Measurements from ENCODE around the gene TNXB.
"Not testable (repeated sequence)": the region's sequence is repeated elsewhere in the genome, so short reads cannot be mapped to it uniquely, and the experiment has no call there.

The TNXB gene

DNA sequence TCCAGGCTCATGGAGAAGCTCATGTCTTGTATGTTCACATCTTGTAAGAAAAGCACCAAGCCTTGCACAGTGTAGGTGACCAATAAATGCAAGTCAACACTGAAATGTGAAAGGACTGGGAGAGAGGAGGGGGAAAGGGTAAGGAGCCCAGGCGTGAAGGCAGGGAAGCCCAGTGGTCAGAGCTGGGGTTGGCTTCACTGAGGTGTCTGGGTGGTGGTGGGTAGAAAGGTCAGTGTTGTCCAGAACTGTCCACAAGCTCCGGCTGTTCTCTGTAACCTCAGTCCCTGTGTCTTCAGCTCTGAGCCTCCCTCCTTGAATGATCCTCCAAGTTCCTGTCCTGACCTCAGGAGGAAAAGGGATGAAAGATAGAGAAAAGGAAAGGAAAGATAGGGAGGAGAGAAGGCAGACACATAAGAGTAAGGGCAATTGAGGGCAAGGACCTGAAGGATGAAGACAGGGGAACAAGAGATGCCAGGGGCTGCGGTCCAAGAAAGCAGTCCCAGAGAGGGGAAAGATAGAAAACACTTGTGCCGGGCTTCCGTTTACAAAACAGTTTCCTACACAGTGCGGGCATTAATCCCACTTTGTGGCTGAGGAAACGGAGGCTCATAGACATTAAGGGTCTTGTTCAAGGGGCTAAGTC is 2.4 kb upstream of the TNXB start:
- DNase-seq = no peak

DNA sequence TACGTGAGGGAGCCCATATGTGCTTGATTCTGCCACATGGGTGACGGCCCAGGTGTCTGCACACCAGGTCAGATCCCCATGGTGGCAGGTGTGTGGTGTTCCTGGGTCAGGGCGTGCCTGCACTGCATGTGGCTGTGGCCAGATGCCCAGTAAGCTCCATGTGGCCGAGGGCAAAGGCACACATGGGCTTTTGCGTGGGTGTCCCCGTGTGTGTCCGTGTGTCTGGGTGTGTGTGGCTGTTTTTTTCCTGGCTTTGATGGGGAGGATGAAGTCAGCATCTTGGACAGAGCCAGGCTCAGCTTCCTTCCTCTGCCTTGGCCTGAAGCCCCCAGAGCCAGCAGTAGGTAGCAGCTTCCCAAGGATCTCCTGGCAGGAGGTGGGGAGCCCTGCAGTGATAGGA is 1.5 kb upstream of the TNXB start:
- DNase-seq = no peak

DNA sequence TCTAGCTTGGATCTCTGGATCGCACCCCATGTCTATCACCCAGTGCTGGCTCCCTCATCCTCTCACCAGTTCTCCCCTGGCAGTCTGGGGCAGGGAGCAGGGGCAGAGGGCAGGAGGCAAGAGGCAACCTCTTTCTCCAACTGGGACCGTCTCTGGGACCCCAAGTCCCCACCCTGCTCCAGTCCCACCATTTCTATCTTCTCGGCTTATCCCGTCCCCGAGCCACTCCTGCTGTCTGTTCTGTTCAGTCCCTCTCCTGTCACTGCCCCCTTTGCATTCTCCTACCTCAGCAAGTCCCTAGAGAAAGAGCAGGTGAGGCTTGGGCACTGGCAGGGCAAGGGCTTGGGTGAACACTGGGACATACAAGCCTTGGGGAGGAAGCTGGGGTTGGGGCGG is 625 bp upstream of the TNXB start:
- DNase-seq = no peak

DNA sequence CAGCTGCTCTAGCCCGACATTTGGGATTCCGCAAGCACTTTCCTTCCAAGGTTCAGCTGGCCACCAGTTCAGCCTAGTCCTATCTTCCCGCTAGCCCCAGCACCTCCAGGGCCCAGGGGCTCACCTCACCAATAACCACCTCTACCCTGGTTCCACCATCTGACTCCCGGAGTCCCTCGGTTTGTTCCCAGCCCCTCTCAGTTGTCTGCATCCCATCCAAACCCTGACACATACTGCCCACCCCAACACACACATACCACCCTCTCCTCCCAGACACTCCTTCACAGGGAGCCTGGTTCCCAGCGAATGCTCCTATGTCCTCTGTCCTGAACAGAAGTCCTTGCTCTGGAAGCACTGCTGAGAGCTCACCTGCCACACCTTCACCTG is 418 bp downstream of the TNXB start:
- no peak for DNase-seq

DNA sequence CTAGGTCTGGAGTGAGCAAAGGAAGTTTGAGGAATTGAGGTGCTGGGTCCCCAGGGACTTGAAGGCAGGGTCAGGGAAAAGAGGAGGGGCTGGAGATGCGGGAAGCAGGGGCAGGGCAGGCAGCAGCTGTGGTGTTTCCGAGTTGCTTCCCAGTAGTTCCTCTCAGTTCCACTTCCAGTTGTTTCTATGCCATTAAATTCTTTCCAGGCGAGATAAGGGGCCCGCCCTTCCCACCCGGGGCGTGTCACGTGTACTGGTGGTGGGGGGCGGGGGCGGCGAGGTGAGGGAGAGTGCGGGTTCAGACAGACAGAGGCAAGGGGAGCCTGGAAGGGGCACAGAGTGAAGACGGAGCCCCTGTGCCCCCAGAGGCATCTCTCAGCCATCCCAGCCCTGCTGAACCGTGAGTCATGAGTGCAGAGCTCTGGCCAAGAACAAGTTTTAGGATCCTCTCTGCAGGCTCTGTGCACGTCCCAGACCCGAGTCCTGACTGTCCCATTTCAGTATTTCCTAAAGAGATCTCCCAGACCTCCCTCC is 977 bp downstream of the TNXB start:
- no peak for DNase-seq

DNA sequence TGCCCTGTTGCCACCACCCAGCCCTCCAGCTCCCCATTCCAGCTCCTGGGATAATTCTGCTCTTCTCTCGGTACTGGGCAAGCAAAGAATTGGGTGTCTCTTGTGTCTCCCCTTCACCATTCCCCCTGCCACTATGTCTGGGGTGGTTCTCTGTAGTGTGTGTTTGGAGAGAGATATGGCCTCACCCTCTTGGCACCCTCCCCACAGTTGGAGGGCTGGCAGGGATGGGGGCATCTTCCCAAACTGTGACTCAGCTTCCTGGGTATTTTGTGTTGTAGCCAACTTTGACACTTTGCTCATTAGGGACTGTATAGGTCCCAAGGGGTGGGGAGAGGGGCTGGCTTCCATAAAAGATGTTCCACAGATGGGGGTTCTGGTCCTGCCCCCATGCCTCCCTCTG is 1.7 kb downstream of the TNXB start:
- DNase-seq = no peak

DNA sequence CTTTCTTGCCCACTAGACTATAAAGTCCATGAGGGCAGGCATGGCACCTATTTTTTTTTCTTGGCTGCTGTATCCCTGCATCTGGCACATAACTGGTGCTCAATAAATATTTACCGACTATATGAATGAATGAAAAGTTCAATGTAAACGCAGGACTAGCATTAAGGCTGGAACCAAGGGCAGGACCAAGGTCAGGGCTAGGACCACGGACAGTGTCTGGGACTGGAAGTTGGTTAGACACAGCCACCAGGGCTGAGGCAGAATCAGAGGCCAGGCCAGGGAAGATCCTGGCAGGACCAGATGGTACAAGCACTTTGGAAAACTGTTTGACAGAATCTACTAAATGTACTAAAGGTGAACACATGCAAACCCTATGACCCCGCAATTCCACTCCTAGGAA is 3.7 kb downstream of the TNXB start:
- no peak for DNase-seq

- DNase-seq = no peak
These were observed 6.9 kb downstream of the TNXB start for GRCh38 chr6:32102255-32102654.

- not testable (repeated sequence) for DNase-seq
These were observed 8.9 kb downstream of the TNXB start for GRCh38 chr6:32100251-32100650.

DNA sequence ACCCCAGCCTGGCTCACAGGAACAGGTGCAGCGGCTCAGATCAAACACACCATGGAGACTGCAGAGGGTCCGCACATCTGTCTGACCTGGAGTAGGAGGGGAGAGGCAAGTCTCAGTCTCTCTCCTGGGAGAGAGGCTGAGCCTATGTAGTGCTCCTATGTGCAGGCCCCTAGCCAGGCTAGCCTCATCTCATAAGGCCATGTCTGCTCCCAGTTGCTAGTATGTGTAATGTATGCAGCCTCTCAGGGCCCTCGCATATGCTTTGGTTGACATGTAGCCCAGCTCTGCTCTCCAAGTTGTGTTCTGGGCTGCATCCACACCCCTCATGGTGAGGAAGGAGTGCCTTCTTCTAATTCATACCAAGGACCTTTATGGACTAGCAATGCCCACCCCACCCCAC is 11.8 kb downstream of the TNXB start:
- no peak for DNase-seq

DNA sequence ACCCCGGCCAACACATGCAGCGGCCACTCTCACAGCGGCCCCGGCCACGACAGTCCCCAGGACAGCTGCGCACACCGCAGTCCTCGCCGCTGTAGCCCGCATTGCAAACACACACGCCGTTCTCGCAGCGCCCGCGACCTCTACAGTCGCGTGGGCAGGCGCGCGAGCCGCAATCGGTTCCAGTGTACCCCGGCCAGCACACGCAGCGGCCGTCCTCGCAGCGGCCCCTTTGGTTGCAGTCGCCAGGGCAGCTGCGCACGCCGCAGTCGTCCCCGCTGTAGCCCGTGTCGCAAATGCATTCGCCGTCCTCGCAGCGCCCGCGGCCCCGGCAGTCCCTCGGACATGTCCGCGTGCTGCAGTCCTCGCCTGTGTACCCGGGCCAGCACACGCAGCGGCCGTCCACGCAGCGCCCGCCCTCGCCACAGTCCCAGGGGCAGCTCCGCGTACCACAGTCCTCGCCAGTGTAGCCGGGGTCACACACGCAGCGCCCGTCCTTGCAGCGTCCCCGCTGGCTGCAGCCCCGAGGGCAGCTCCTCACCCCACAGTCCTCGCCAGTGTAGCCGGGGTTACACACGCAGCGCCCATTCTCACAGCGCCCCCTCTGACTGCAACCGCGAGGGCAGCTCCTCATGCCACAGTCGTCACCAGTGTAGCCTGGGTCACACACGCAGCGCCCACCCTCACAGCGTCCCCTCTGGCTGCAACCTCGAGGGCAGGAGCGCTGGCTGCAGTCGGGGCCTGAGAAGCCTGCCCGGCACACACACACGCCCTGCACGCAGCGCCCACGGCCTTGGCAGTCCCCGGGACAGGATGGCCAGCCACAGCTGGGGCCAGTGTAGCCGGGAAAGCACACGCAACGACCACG is 12.5 kb downstream of the TNXB start:
- no peak for DNase-seq

DNA sequence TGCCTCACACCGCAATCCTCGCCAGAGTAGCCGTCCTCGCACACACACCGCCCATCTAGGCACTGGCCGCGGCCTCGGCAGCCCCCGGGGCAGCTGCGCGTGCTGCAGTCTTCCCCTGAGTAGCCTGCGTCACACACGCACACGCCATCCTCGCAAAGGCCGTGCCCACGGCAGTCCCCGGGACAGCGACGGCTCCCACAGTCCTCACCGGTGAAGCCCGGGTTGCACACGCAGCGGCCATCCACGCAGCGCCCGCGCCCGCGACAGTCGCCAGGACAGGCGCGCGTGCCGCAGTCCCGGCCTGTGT is 13.1 kb downstream of the TNXB start:
- DNase-seq = no peak

- no peak for DNase-seq
These were observed 13.6 kb downstream of the TNXB start for GRCh38 chr6:32095338-32096086.

DNA sequence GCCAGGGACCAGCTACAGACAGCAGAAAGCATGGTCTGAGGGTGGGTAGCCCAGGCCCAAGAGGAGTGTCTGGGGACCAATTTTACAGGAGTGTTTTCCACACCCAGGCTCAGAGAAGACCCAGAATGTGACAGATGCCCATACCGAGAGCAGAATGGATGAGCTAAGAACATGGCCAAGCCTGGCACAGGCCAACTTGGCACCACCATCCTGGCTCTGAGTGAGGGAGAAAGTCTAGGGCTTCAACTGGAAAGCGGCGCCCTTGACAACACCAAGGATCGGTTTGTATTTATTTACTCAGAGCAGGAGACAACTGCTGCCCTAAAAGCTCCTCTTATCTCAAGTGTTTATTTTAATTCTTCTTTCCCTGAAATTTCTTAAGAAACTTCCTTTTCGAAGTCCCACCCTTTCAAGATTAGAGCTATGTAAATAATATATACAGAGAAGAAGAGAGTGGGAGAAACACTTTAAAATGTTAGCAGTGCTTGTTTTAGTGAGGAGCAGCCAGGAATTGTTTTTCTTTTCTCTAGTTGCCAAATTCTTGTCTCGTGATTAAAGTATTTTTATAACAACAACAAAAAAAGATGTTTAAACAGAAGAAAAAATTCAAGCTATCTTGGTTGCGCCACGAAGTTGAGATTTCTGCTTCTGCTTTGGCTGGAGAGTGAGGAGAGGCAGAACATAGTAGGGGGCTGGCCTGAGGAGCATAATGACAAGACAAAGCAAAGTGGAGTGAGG is 16.2 kb downstream of the TNXB start:
- no peak for DNase-seq

GRCh38 chr6:32089082-32089828 is 19.9 kb downstream of the TNXB start:
- DNase-seq = no peak

- DNase-seq = no peak
These were observed 20.6 kb downstream of the TNXB start for GRCh38 chr6:32088487-32089049.

DNA sequence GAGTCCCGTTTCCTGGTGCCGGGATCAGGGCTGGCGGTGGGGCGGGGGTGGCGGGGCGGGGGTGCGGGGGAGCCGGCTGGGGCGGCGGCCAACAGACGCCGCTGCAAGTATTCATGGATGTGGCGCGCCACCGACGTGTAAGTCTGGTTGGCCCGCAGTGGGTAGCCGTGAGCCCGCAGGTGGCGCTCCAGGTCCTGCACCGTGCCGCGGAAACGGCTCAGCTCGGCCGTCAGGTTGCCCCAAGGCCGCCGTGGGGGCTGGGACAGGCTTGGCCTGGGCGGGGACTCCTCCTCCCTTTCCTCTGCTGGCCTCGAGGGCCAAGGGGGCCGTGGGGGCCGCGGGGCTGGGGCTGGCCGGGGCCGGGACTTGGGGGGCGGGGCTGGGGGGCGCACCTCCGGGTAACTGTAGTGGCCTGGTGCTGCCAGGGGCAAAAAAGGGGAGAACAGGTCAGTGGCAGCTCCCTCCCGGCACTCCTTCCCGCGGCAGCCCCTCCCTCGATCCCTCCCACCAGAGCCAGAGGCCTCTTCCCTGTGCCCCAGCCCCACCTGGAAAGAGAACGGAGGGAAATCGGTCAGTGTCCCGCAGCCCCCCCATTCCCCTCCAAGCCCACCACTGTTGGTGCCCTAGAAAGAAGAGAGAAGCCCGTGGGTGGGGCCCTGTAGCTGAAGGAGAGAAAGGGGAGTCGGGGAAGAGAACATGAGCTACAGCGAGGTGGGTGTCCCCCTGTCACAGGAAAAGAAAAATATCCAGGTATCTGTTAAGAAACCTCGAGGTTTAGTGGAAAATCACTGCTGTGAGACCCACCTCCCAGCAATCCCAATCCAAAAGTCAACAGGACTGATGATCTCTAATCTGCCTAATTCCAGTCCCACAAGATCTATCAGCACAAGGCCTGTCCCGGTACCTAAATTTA is 21.3 kb downstream of the TNXB start:
- no peak for DNase-seq

DNA sequence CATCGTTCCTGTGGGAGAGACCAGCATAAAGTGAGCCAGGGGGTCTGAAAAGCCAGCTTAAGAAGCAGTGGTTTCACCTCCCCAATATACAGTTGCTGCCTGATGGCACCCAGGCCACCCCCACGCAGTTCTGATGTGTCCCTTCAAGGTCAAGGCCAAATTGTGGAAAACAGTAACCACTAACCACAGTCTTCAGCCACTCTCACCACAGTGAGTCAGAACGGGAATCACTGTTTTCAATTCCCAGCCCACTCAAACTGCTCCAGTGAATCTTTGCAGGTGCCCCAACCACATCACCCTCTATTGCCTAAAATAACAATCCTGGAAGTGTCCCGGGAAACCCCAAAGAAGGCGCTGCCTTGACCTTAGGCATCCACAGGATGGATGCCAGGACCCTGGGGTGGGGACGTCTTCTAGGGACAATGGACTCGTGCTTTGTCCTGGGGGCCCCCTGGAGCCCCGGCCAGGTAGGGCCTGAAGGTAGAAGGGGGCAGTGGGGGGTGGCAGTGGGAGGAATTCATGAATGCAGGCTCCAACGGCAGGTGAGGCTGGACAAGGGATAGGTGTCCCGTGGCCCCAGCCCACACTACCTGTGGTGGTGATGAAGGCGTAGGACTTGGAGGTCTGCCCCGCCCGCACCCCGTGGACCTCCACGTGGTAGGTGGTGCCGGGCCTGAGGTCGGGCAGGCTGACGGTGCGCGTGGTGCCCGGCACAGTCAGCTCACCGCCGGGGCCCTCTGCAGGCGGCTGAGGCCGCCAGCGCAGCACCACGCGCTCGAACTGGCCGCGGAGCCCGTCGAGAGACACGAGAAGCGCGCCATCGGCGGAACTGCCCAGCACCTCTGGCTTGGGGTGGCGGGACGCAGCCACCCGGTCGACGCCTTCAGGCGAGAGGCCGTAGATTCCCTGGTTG is 22.2 kb downstream of the TNXB start:
- no peak for DNase-seq

DNA sequence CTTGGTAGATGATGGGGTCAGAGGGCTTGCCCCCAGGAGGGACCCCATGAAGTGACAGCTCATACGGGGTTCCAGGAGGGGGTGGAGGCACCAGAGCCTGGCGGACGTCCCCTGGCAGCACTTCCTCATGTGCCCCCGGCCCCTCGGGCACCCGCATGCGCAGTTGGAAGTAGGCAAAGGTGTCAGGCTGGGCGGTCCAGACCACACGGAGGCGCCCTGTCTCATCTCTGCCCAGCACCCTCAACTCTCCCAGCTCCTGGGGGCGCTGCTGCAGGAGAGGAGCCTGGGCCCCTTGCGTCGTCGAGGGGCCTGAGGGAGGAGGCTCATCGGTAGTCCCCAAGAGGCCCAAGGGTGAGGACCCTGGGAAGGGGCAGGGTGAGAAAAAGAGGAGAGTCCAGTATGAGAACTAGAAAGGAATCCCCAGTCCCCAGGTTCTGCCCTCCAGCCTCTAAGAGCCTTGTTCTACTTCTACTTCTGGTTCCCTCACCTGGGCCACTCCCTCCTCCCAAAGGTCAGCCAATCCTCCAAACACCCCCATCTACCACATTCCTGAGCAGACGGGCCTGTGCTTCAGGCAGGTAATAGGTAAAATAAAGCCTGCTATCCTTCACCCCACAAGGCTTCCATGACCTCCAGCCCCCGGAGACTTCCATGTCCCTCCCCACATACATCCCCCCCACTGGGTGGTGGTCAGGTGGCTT is 23.2 kb downstream of the TNXB start:
- no peak for DNase-seq
